OCI-LY7 (cell line): ENCODE measurements around the gene FEZF2. TPM values are rescaled to one million over a fixed set of nuclear protein-coding genes. Genes with fewer than 3 reads are reported as not detected.

ENCODE experiments used
- BruUV-seq: library from RNA; stranded (reverse); fragments of 400-500 nt; replicated peaks from 2 replicates; lab custom pipeline; 2021; lab: Mats Ljungman, UMichigan
- CTCF ChIA-PET: fragments of 300-600 bp; sonication (Branson Sonifier 250); formaldehyde crosslinking; loops from one replicate; lab custom pipeline; 2022; ENCODE audit warnings: antibody characterized with exemption; ENCODE audit not compliant: unreplicated experiment; lab: Charles Lee
- POLR2A ChIA-PET: fragments of 300-600 bp; sonication (Branson Sonifier 250); formaldehyde crosslinking; loops from one replicate; lab custom pipeline; 2022; ENCODE audit warnings: antibody characterized with exemption; lab: Charles Lee
- DNase-seq: peaks from one replicate; pipeline ENCODE4 v3.0.0-alpha.2; 2015; ENCODE audit warnings: low spot score
- H2AFZ ChIP-seq: fragments of 200-600 bp; sonication (generic), shearing (Covaris generic); 2 replicates; pipeline ENCODE4 v1.6.1; 2014; ENCODE audit warnings: mild to moderate bottlenecking, antibody characterized with exemption, low read length, moderate library complexity
- H3K27ac ChIP-seq: fragments of 200-600 bp; sonication (generic); 2 replicates; pipeline ENCODE4 v1.5.1; 2014; ENCODE audit warnings: mixed run types, low read depth, mild to moderate bottlenecking, moderate library complexity, low read length, inconsistent platforms; ENCODE audit not compliant: poor library complexity, severe bottlenecking
- H3K36me3 ChIP-seq: fragments of 200-600 bp; sonication (generic); 2 replicates; pipeline ENCODE4 v1.6.1; 2014; ENCODE audit warnings: mild to moderate bottlenecking, antibody characterized with exemption, low read length, moderate library complexity, mixed read lengths; ENCODE audit not compliant: insufficient read depth
- H3K4me1 ChIP-seq: fragments of 200-600 bp; sonication (generic); 2 replicates; pipeline ENCODE4 v1.5.1; 2014; ENCODE audit warnings: mild to moderate bottlenecking, low read length; ENCODE audit not compliant: insufficient read depth, poor library complexity, severe bottlenecking
- H3K4me2 ChIP-seq: fragments of 200-600 bp; sonication (generic); 2 replicates; pipeline ENCODE4 v1.6.1; 2014; ENCODE audit warnings: mild to moderate bottlenecking, low read length
- H3K4me3 ChIP-seq: fragments of 200-600 bp; sonication (generic); 2 replicates; pipeline ENCODE4 v1.5.1; 2014; ENCODE audit warnings: mild to moderate bottlenecking, low read depth, low read length; ENCODE audit not compliant: poor library complexity, severe bottlenecking
- H3K79me2 ChIP-seq: fragments of 200-600 bp; sonication (generic); 2 replicates; pipeline ENCODE4 v1.6.1; 2016; ENCODE audit warnings: low read depth, mild to moderate bottlenecking, low read length, moderate library complexity, mixed read lengths; ENCODE audit not compliant: insufficient read depth
- H3K9me2 ChIP-seq: fragments of 200-600 bp; sonication (generic); 2 replicates; pipeline ENCODE4 v1.6.1; 2016; ENCODE audit warnings: mild to moderate bottlenecking, low read length, mixed read lengths; ENCODE audit not compliant: insufficient read depth
- H3K9me3 ChIP-seq: fragments of 200-600 bp; sonication (generic); 2 replicates; pipeline ENCODE4 v1.6.1; 2014; ENCODE audit warnings: mild to moderate bottlenecking, mixed run types, low read length, mixed read lengths
- H4K20me1 ChIP-seq: fragments of 200-600 bp; sonication (generic); 2 replicates; pipeline ENCODE4 v1.6.1; 2014; ENCODE audit warnings: mild to moderate bottlenecking, antibody characterized with exemption, low read length, moderate library complexity, mixed read lengths; ENCODE audit not compliant: insufficient read depth
- CTCF ChIP-seq: fragments of 200-600 bp; sonication (generic); conservative IDR thresholded peaks from 2 replicates; pipeline ENCODE4 v1.5.1; 2014; ENCODE audit warnings: mild to moderate bottlenecking, antibody characterized with exemption, low read length, moderate library complexity, mixed read lengths
- EZH2phosphoT487 ChIP-seq: fragments of 200-600 bp; sonication (generic); IDR thresholded peaks from 2 replicates; pipeline ENCODE4 v1.6.1; 2018; ENCODE audit warnings: low read depth, borderline replicate concordance, mild to moderate bottlenecking, mixed run types, antibody characterized with exemption, low read length, moderate library complexity, mixed read lengths
- intact Hi-C: fragments of 100-400 bp; cut with micrococcal nuclease; formaldehyde crosslinking; loops from one replicate; pipeline ENCODE4 v1.10.0; 2022; ENCODE audit not compliant: unreplicated experiment
- total RNA-seq, 2 experiments: library from RNA; depleted of rRNA in 1 of 2; stranded (reverse); fragments of >200 nt in 1 of 2; shearing (Covaris generic) in 1 of 2; gene quantifications; 2 replicates each; pipeline ENCODE4 v1.2.3, GENCODE V29; 2014 to 2022

Gene FEZF2
- total RNA-seq, 2 experiments from 2014 or later = not detected

GRCh38 chr3:62378311-62378789 is 5.0 kb upstream of the FEZF2 start:
- TF ChIP-seq CTCF (no peak), EZH2phosphoT487 (no peak)
- Histone ChIP-seq H3K79me2 (no peaks in the 10 kb centered on the region), H2AFZ (no peak overlapping the region), H3K4me3 (no peak overlapping the region), H3K4me1 (no peaks in the 10 kb centered on the region), H3K36me3 (no peaks in the 10 kb centered on the region), H3K27ac (no peak overlapping the region), H3K4me2 (no peak overlapping the region), H3K9me2 (no peaks in the 10 kb centered on the region), H4K20me1 (no peaks in the 10 kb centered on the region), H3K9me3 (no peaks in the 10 kb centered on the region)
- no peak for DNase-seq
- no TSS peak for BruUV-seq
- intact Hi-C loops = no loop called here
- POLR2A ChIA-PET = no interaction called here
- CTCF ChIA-PET = no interaction called here

- Histone ChIP-seq H3K4me3 (no peak overlapping the region), H4K20me1 (no peaks in the 10 kb centered on the region), H3K27ac (no peak overlapping the region), H3K36me3 (no peaks in the 10 kb centered on the region), H3K9me3 (no peaks in the 10 kb centered on the region), H3K79me2 (no peaks in the 10 kb centered on the region), H3K4me1 (no peaks in the 10 kb centered on the region), H3K9me2 (no peaks in the 10 kb centered on the region), H2AFZ (no peak overlapping the region), H3K4me2 (no peak overlapping the region)
- TF ChIP-seq EZH2phosphoT487 (no peak), CTCF (no peak)
- BruUV-seq = no TSS peak
- intact Hi-C loops = no loop called here
- CTCF ChIA-PET = no interaction called here
- POLR2A ChIA-PET = no interaction called here
- no peak for DNase-seq
Observed at GRCh38 chr3:62376906-62377877, 3.8 kb upstream of the FEZF2 start.

GRCh38 chr3:62376454-62376720 is 3.0 kb upstream of the FEZF2 start:
- intact Hi-C loops = no loop called here
- no peak for DNase-seq
- no peaks in the 10 kb centered on the region for H3K9me3 ChIP-seq
- no peaks in the 10 kb centered on the region for H3K9me2 ChIP-seq
- no peak overlapping the region for H3K27ac ChIP-seq
- no peak overlapping the region for H2AFZ ChIP-seq
- TF ChIP-seq EZH2phosphoT487 (no peak), CTCF (no peak)
- no peak overlapping the region for H3K4me3 ChIP-seq
- ChIA-PET CTCF (no interaction called here), POLR2A (no interaction called here)
- H3K4me2 ChIP-seq = no peak overlapping the region
- H3K79me2 ChIP-seq = no peaks in the 10 kb centered on the region
- no peaks in the 10 kb centered on the region for H3K4me1 ChIP-seq
- BruUV-seq = no TSS peak
- no peaks in the 10 kb centered on the region for H4K20me1 ChIP-seq
- no peaks in the 10 kb centered on the region for H3K36me3 ChIP-seq
